ENCODE data around the gene GCSAM. TPM values are rescaled to one million over a fixed set of nuclear protein-coding genes. Genes with fewer than 3 reads are reported as not detected.

Gene GCSAM
- total RNA-seq, 2 experiments from 2014 or later: 9.3 to 12.1 TPM

- H3K36me3 Mint-ChIP-seq (ENCODE audit: low read depth): peaks cover 30% of the 10 kb centered on the region
- H3K27me3 Mint-ChIP-seq: no peaks in the 10 kb centered on the region
- H3K4me1 Mint-ChIP-seq: peaks cover 38% of the 10 kb centered on the region
- intact Hi-C loops (cut with DNase I, micrococcal nuclease): no loop called here
- no peak for DNase-seq
- no peaks in the 10 kb centered on the region for H3K9me3 Mint-ChIP-seq (ENCODE audit: low read depth)
- ATAC-seq: no peak
- ChIA-PET POLR2A (no interaction called here), CTCF (interaction anchor here (0.6 to 1.0 kb wide), 2 partner anchors 44 to 213 kb away, joined by 3 to 4 read pairs; partner anchors contain the start of gene CD200)
- peak overlapping the region; percentile 74 for H3K27ac Mint-ChIP-seq
- H3K4me3 Mint-ChIP-seq: no peak overlapping the region
Measured at GRCh38 chr3:112119962-112120836, 12.8 kb downstream of the GCSAM start.

GRCh38 chr3:112117841-112118571 is 15.0 kb downstream of the GCSAM start:
- no peaks in the 10 kb centered on the region for H3K9me3 Mint-ChIP-seq (ENCODE audit: low read depth)
- H3K27ac Mint-ChIP-seq: no peak overlapping the region
- ChIA-PET CTCF (interaction anchor here (0.6 to 1.4 kb wide), 4 partner anchors 9 to 1047 kb away, joined by 3 to 4 read pairs (median 4); no protein-coding TSS in a partner anchor), POLR2A (no interaction called here)
- H3K36me3 Mint-ChIP-seq (ENCODE audit: low read depth): peaks cover 20% of the 10 kb centered on the region
- intact Hi-C loops (cut with DNase I, micrococcal nuclease): no loop called here
- no peak overlapping the region for H3K4me3 Mint-ChIP-seq
- ATAC-seq: no peak
- no peaks in the 10 kb centered on the region for H3K27me3 Mint-ChIP-seq
- peaks cover 42% of the 10 kb centered on the region for H3K4me1 Mint-ChIP-seq
- DNase-seq: no peak

GRCh38 chr3:112117415-112117814 is 15.6 kb downstream of the GCSAM start:
- Mint-ChIP-seq H3K9me3 (ENCODE audit: low read depth) (no peaks in the 10 kb centered on the region), H3K27me3 (no peaks in the 10 kb centered on the region), H3K27ac (no peak overlapping the region), H3K4me1 (peaks cover 42% of the 10 kb centered on the region), H3K4me3 (no peak overlapping the region), H3K36me3 (ENCODE audit: low read depth) (peaks cover 20% of the 10 kb centered on the region)
- DNase-seq: no peak
- ChIA-PET CTCF (interaction anchor here (0.6 to 0.7 kb wide), 3 partner anchors 29 to 1047 kb away, joined by 3 to 4 read pairs (median 3); no protein-coding TSS in a partner anchor), POLR2A (interaction anchor here (0.6 kb wide), 1 partner anchor 85 kb away, joined by 3 read pairs; no protein-coding TSS in a partner anchor)
- intact Hi-C loops (cut with DNase I, micrococcal nuclease): no loop called here
- ATAC-seq: no peak

- ATAC-seq (no peak), DNase-seq (no peak)
- Mint-ChIP-seq H3K9me3 (ENCODE audit: low read depth) (no peaks in the 10 kb centered on the region), H3K36me3 (ENCODE audit: low read depth) (peaks cover 20% of the 10 kb centered on the region), H3K27ac (no peak overlapping the region), H3K4me1 (peaks cover 45% of the 10 kb centered on the region), H3K4me3 (no peak overlapping the region), H3K27me3 (no peaks in the 10 kb centered on the region)
- POLR2A ChIA-PET: interaction anchor here (0.6 kb wide), 1 partner anchor 84 kb away, joined by 3 read pairs; no protein-coding TSS in a partner anchor
- intact Hi-C loops (cut with DNase I, micrococcal nuclease): no loop called here
- CTCF ChIA-PET: interaction anchor here (0.6 kb wide), 1 partner anchor 376 kb away, joined by 3 read pairs; no protein-coding TSS in a partner anchor
Measured at GRCh38 chr3:112116748-112117186, 16.3 kb downstream of the GCSAM start.

GRCh38 chr3:112115806-112116383 is 17.2 kb downstream of the GCSAM start:
- H3K27me3 Mint-ChIP-seq: no peaks in the 10 kb centered on the region
- ChIA-PET POLR2A (no interaction called here), CTCF (no interaction called here)
- intact Hi-C loops (cut with DNase I, micrococcal nuclease): no loop called here
- H3K4me1 Mint-ChIP-seq: peaks cover 38% of the 10 kb centered on the region
- H3K4me3 Mint-ChIP-seq: no peak overlapping the region
- ATAC-seq (no peak), DNase-seq (no peak)
- peaks cover 18% of the 10 kb centered on the region for H3K36me3 Mint-ChIP-seq (ENCODE audit: low read depth)
- no peaks in the 10 kb centered on the region for H3K9me3 Mint-ChIP-seq (ENCODE audit: low read depth)
- H3K27ac Mint-ChIP-seq: no peak overlapping the region

- no peaks in the 10 kb centered on the region for H3K27me3 Mint-ChIP-seq
- DNase-seq (peak; percentile 43), ATAC-seq (peak; percentile 62)
- no peak overlapping the region for H3K4me3 Mint-ChIP-seq
- ChIA-PET POLR2A (no interaction called here), CTCF (no interaction called here)
- H3K4me1 Mint-ChIP-seq: peaks cover 34% of the 10 kb centered on the region
- H3K27ac Mint-ChIP-seq: no peak overlapping the region
- H3K9me3 Mint-ChIP-seq (ENCODE audit: low read depth): no peaks in the 10 kb centered on the region
- intact Hi-C loops (cut with DNase I, micrococcal nuclease): no loop called here
- peaks cover 18% of the 10 kb centered on the region for H3K36me3 Mint-ChIP-seq (ENCODE audit: low read depth)
Measured at GRCh38 chr3:112115161-112115739, 17.8 kb downstream of the GCSAM start.

- DNase-seq (no peak), ATAC-seq (no peak)
- ChIA-PET POLR2A (no interaction called here), CTCF (interaction anchor here (1.1 kb wide), 1 partner anchor 262 kb away, joined by 3 read pairs; no protein-coding TSS in a partner anchor)
- H3K27ac Mint-ChIP-seq: no peak overlapping the region
- no peaks in the 10 kb centered on the region for H3K9me3 Mint-ChIP-seq (ENCODE audit: low read depth)
- peaks cover 15% of the 10 kb centered on the region for H3K36me3 Mint-ChIP-seq (ENCODE audit: low read depth)
- peaks cover 28% of the 10 kb centered on the region for H3K4me1 Mint-ChIP-seq
- no peak overlapping the region for H3K4me3 Mint-ChIP-seq
- H3K27me3 Mint-ChIP-seq: no peaks in the 10 kb centered on the region
- intact Hi-C loops (cut with DNase I, micrococcal nuclease): loop anchor here (5.0 kb wide), 4 partner anchors 178 to 418 kb away; partner anchors contain the start of gene SLC9C1 (in 2 of the 2)
Measured at GRCh38 chr3:112114576-112115160, 18.4 kb downstream of the GCSAM start.

- Mint-ChIP-seq H3K36me3 (ENCODE audit: low read depth) (peaks cover 2% of the 10 kb centered on the region), H3K9me3 (ENCODE audit: low read depth) (no peaks in the 10 kb centered on the region), H3K4me3 (no peak overlapping the region), H3K27ac (no peak overlapping the region), H3K4me1 (peaks cover 12% of the 10 kb centered on the region), H3K27me3 (no peaks in the 10 kb centered on the region)
- POLR2A ChIA-PET: no interaction called here
- ATAC-seq (peak; percentile 94), DNase-seq (peak; percentile 73)
- CTCF ChIA-PET: interaction anchor here (0.5 to 3.5 kb wide), 56 partner anchors 10 to 673 kb away, joined by 3 to 36 read pairs (median 4); partner anchors contain the start of genes CD200, GCSAM and SLC9C1
- intact Hi-C loops (cut with DNase I, micrococcal nuclease): loop anchor here (1.0 to 5.0 kb wide), 7 partner anchors 25 to 420 kb away; partner anchors contain the start of gene SLC9C1 (in 2 of the 2)
Measured at GRCh38 chr3:112111785-112112402, 21.2 kb downstream of the GCSAM start.

GRCh38 chr3:112109322-112109721 is 23.7 kb downstream of the GCSAM start:
- ChIA-PET POLR2A (no interaction called here), CTCF (interaction anchor here (1.0 to 3.5 kb wide), 3 partner anchors 9 to 184 kb away, joined by 3 to 26 read pairs (median 22); partner anchors contain the start of gene SLC9C1)
- H3K4me1 Mint-ChIP-seq: peaks cover 6% of the 10 kb centered on the region
- intact Hi-C loops (cut with DNase I, micrococcal nuclease): no loop called here
- H3K36me3 Mint-ChIP-seq (ENCODE audit: low read depth): peaks cover 4% of the 10 kb centered on the region
- no peaks in the 10 kb centered on the region for H3K27me3 Mint-ChIP-seq
- H3K4me3 Mint-ChIP-seq: no peak overlapping the region
- H3K9me3 Mint-ChIP-seq (ENCODE audit: low read depth): no peaks in the 10 kb centered on the region
- H3K27ac Mint-ChIP-seq: no peak overlapping the region
- no peak for ATAC-seq
- no peak for DNase-seq

- Mint-ChIP-seq H3K27me3 (no peaks in the 10 kb centered on the region), H3K9me3 (ENCODE audit: low read depth) (no peaks in the 10 kb centered on the region), H3K36me3 (ENCODE audit: low read depth) (peaks cover 14% of the 10 kb centered on the region), H3K4me3 (no peak overlapping the region), H3K4me1 (no peaks in the 10 kb centered on the region), H3K27ac (no peak overlapping the region)
- intact Hi-C loops (cut with DNase I, micrococcal nuclease): no loop called here
- ATAC-seq (no peak), DNase-seq (no peak)
- ChIA-PET CTCF (no interaction called here), POLR2A (no interaction called here)
Measured at GRCh38 chr3:112104774-112105173, 28.3 kb downstream of the GCSAM start.

Data from activated CD4-positive, alpha-beta T cell treated with anti-CD3 and anti-CD28 coated beads for 36 hours (primary cell).